Activated T-cell treated with anti-CD3 and anti-CD28 coated beads for 4 hours (primary cell): ENCODE data around the gene DUSP6.

Source experiments
- DNase-seq: peaks from one replicate; pipeline ENCODE4 v3.0.0-alpha.2; 2020

The DUSP6 gene

GRCh38 chr12:89373763-89374572 is 21.7 kb upstream of the DUSP6 start:
- no peak for DNase-seq

GRCh38 chr12:89372584-89373370 is 20.5 kb upstream of the DUSP6 start:
- no peak for DNase-seq

GRCh38 chr12:89370850-89371249 is 18.5 kb upstream of the DUSP6 start:
- DNase-seq = no peak

- no peak for DNase-seq
These were observed 18.1 kb upstream of the DUSP6 start for GRCh38 chr12:89370421-89370831.

GRCh38 chr12:89369166-89369565 is 16.9 kb upstream of the DUSP6 start:
- no peak for DNase-seq

- DNase-seq = no peak
These were observed 16.1 kb upstream of the DUSP6 start for GRCh38 chr12:89368391-89368790.

GRCh38 chr12:89366676-89367364 is 14.5 kb upstream of the DUSP6 start:
- DNase-seq = no peak

- DNase-seq = no peak
These were observed 12.3 kb upstream of the DUSP6 start for GRCh38 chr12:89364631-89365030.

- DNase-seq = no peak
These were observed 11.8 kb upstream of the DUSP6 start for GRCh38 chr12:89364058-89364457.

GRCh38 chr12:89363582-89363981 is 11.3 kb upstream of the DUSP6 start:
- DNase-seq = no peak

- no peak for DNase-seq
These were observed 10.8 kb upstream of the DUSP6 start for GRCh38 chr12:89363084-89363483.

GRCh38 chr12:89359615-89360014 is 7.3 kb upstream of the DUSP6 start:
- no peak for DNase-seq

GRCh38 chr12:89358805-89359204 is 6.5 kb upstream of the DUSP6 start:
- DNase-seq = no peak

GRCh38 chr12:89357297-89357730 is 5.0 kb upstream of the DUSP6 start:
- no peak for DNase-seq

GRCh38 chr12:89356069-89356665 is 3.9 kb upstream of the DUSP6 start:
- DNase-seq = no peak

GRCh38 chr12:89355243-89356068 is 3.2 kb upstream of the DUSP6 start:
- no peak for DNase-seq

- DNase-seq = no peak
These were observed 2.3 kb upstream of the DUSP6 start for GRCh38 chr12:89354612-89355067.

- DNase-seq = peak; percentile 37
These were observed 1.7 kb upstream of the DUSP6 start for GRCh38 chr12:89353823-89354611.

GRCh38 chr12:89353188-89353822 is 1.0 kb upstream of the DUSP6 start:
- DNase-seq = peak; percentile 23

GRCh38 chr12:89352242-89352491 is 134 bp downstream of the DUSP6 start:
- no peak for DNase-seq
